Smooth muscle cell (in vitro differentiated cells): Measurements from ENCODE around the gene ST6GAL1. TPM values are rescaled to one million over a fixed set of nuclear protein-coding genes. Genes with fewer than 3 reads are reported as not detected.
"Not testable (repeated sequence)": the region's sequence is repeated elsewhere in the genome, so short reads cannot be mapped to it uniquely, and the experiment has no call there.

Experiments used
- DNase-seq: peaks from one replicate; lab custom pipeline; 2025; ENCODE audit not compliant: unreplicated experiment; lab: John Stamatoyannopoulos, UW
- H2AFZ ChIP-seq: fragments of 200-600 bp; sonication (generic); 2 replicates; pipeline ENCODE4 v1.6.0; 2016; ENCODE audit warnings: antibody characterized with exemption, low read depth, mild to moderate bottlenecking
- H3F3A ChIP-seq: fragments of 200-600 bp; sonication (generic); 2 replicates; pipeline ENCODE4 v1.6.0; 2017; ENCODE audit warnings: antibody characterized with exemption, low read depth
- H3K27ac ChIP-seq: fragments of 200-600 bp; sonication (generic); 2 replicates; pipeline ENCODE4 v1.5.1; 2016; ENCODE audit warnings: low read depth, mild to moderate bottlenecking
- H3K27me3 ChIP-seq: fragments of 200-600 bp; sonication (generic); 2 replicates; pipeline ENCODE4 v1.6.1; 2016; ENCODE audit warnings: low read depth, mild to moderate bottlenecking
- H3K36me3 ChIP-seq: fragments of 200-600 bp; sonication (generic); 2 replicates; pipeline ENCODE4 v1.5.1; 2016; ENCODE audit warnings: low read depth
- H3K4me1 ChIP-seq: fragments of 200-600 bp; sonication (generic); 2 replicates; pipeline ENCODE4 v1.5.1; 2016; ENCODE audit warnings: low read depth
- H3K4me2 ChIP-seq: fragments of 200-600 bp; sonication (generic); 2 replicates; pipeline ENCODE4 v1.6.0; 2016; ENCODE audit warnings: mild to moderate bottlenecking
- H3K4me3 ChIP-seq: fragments of 200-600 bp; sonication (generic); 2 replicates; pipeline ENCODE4 v1.5.1; 2016; ENCODE audit warnings: mild to moderate bottlenecking
- H3K79me2 ChIP-seq: fragments of 200-600 bp; sonication (generic); 2 replicates; pipeline ENCODE4 v1.6.0; 2016; ENCODE audit warnings: low read depth, mild to moderate bottlenecking
- H3K9ac ChIP-seq: fragments of 200-600 bp; sonication (generic); 2 replicates; pipeline ENCODE4 v1.6.0; 2016; ENCODE audit warnings: low read depth
- H3K9me3 ChIP-seq: fragments of 200-600 bp; sonication (generic); replicated peaks from 2 replicates; pipeline ENCODE4 v1.5.1; 2016; ENCODE audit warnings: low read depth
- H4K20me1 ChIP-seq: fragments of 200-600 bp; sonication (generic); 2 replicates; pipeline ENCODE4 v1.6.0; 2016; ENCODE audit warnings: low read depth
- CTCF ChIP-seq: fragments of 200-600 bp; sonication (generic); IDR thresholded peaks from 2 replicates; pipeline ENCODE4 v1.5.1; 2017; ENCODE audit warnings: borderline replicate concordance, mild to moderate bottlenecking, antibody characterized with exemption; ENCODE audit not compliant: insufficient read depth, poor library complexity, severe bottlenecking
- whole genome bisulfite sequencing: methylation state at CpG from one replicate; pipeline ENCODE4 v1.1.7; 2016; ENCODE audit warnings: low lambda C conversion rate; 5-methylcytosine and 5-hydroxymethylcytosine counted together
- polyA plus RNA-seq: library from polyadenylated mRNA; unstranded; fragments of >200 nt; fragmentation: Nextera tagmentation; extraction: Ambion mirVana; gene quantifications from 2 replicates; pipeline ENCODE4 v1.2.1, GENCODE V29; 2016
- total RNA-seq: library from RNA; depleted of rRNA; stranded (reverse); fragments of >200 nt; gene quantifications from 2 replicates; pipeline ENCODE4 v1.2.3, GENCODE V29; 2014

ST6GAL1 gene
- total and polyA plus RNA-seq, 2 experiments from 2014 or later: 3.5 to 8.9 TPM

- Histone ChIP-seq H3K9ac (no peak overlapping the region), H3K4me1 (no peaks in the 10 kb centered on the region), H3K9me3 (no peaks in the 10 kb centered on the region), H2AFZ (no peak overlapping the region), H3K36me3 (no peaks in the 10 kb centered on the region), H3K4me3 (no peak overlapping the region), H3K27ac (no peak overlapping the region), H3F3A (peaks cover 4% of the 10 kb centered on the region), H3K27me3 (no peaks in the 10 kb centered on the region), H4K20me1 (no peaks in the 10 kb centered on the region), H3K79me2 (no peaks in the 10 kb centered on the region), H3K4me2 (no peak overlapping the region)
- no peak for DNase-seq
- WGBS: 49% methylated on average over 3 of the region's 3 CpGs
- no peak for TF ChIP-seq CTCF
Measured at GRCh38 chr3:186902154-186902553, 28.2 kb upstream of the ST6GAL1 start.

GRCh38 chr3:186902713-186903112, 27.6 kb upstream of the ST6GAL1 start:
- Histone ChIP-seq H3K4me1 (no peaks in the 10 kb centered on the region), H3K27ac (no peak overlapping the region), H4K20me1 (no peaks in the 10 kb centered on the region), H3K36me3 (no peaks in the 10 kb centered on the region), H3K4me2 (no peak overlapping the region), H2AFZ (no peak overlapping the region), H3K27me3 (no peaks in the 10 kb centered on the region), H3K9ac (no peak overlapping the region), H3K79me2 (no peaks in the 10 kb centered on the region), H3K4me3 (no peak overlapping the region), H3F3A (peaks cover 4% of the 10 kb centered on the region), H3K9me3 (no peaks in the 10 kb centered on the region)
- TF ChIP-seq CTCF: no peak
- 81% methylated on average over 2 of the region's 2 CpGs for WGBS
- no peak for DNase-seq

GRCh38 chr3:186903676-186904075, 26.6 kb upstream of the ST6GAL1 start:
- not testable (repeated sequence) for H3K4me2 ChIP-seq, H3K4me3 ChIP-seq, H3K9me3 ChIP-seq, H4K20me1 ChIP-seq, DNase-seq, H3K9ac ChIP-seq, H3K27me3 ChIP-seq, H3K79me2 ChIP-seq, H3K4me1 ChIP-seq, H3K27ac ChIP-seq, H3F3A ChIP-seq, H3K36me3 ChIP-seq, H2AFZ ChIP-seq
- WGBS: 93% methylated on average over 2 of the region's 2 CpGs

- H3K27me3 ChIP-seq, H3K79me2 ChIP-seq, H2AFZ ChIP-seq, H3K4me3 ChIP-seq, H4K20me1 ChIP-seq, H3K36me3 ChIP-seq, H3F3A ChIP-seq, DNase-seq, H3K4me2 ChIP-seq, H3K9ac ChIP-seq, H3K9me3 ChIP-seq, H3K4me1 ChIP-seq, H3K27ac ChIP-seq: not testable (repeated sequence)
- 92% methylated on average over 3 of the region's 3 CpGs for WGBS
Measured at GRCh38 chr3:186907075-186907474, 23.3 kb upstream of the ST6GAL1 start.
